GM19043 (cell line): ENCODE results near the gene SEC63.
A peak's percentile ranks its signal among the peaks of the same experiment; 100 is the strongest.
"Not testable (repeated sequence)": the region's sequence is repeated elsewhere in the genome, so short reads cannot be mapped to it uniquely, and the experiment has no call there.

Source experiments
- ATAC-seq: cut with Tn5 transposase; IDR thresholded peaks from one replicate; pipeline ENCODE4 v1.9.1; 2021; ENCODE audit warnings: low read depth; ENCODE audit not compliant: unreplicated experiment

SEC63 gene

GRCh38 chr6:107976155-107976783, 18.3 kb upstream of the SEC63 start:
- ATAC-seq = no peak

- no peak for ATAC-seq
Measured at GRCh38 chr6:107973594-107973993, 15.6 kb upstream of the SEC63 start.

- no peak for ATAC-seq
Measured at GRCh38 chr6:107972413-107973096, 14.5 kb upstream of the SEC63 start.

- no peak for ATAC-seq
Measured at GRCh38 chr6:107971181-107971580, 13.2 kb upstream of the SEC63 start.

- no peak for ATAC-seq
Measured at GRCh38 chr6:107970255-107970654, 12.2 kb upstream of the SEC63 start.

- ATAC-seq = no peak
Measured at GRCh38 chr6:107968081-107968480, 10.1 kb upstream of the SEC63 start.

- ATAC-seq = no peak
Measured at GRCh38 chr6:107965746-107966145, 7.7 kb upstream of the SEC63 start.

GRCh38 chr6:107962723-107963122, 4.7 kb upstream of the SEC63 start:
- no peak for ATAC-seq

- no peak for ATAC-seq
Measured at GRCh38 chr6:107959392-107959791, 1.4 kb upstream of the SEC63 start.

- not testable (repeated sequence) for ATAC-seq
Measured at GRCh38 chr6:107958689-107959362, 818 bp upstream of the SEC63 start.

- ATAC-seq = peak; percentile 14
Measured at GRCh38 chr6:107957308-107957908, 600 bp downstream of the SEC63 start.

GRCh38 chr6:107956586-107957307, 1.3 kb downstream of the SEC63 start:
- ATAC-seq = no peak

- ATAC-seq = no peak
Measured at GRCh38 chr6:107956181-107956580, 1.8 kb downstream of the SEC63 start.

GRCh38 chr6:107953858-107954414, 4.1 kb downstream of the SEC63 start:
- not testable (repeated sequence) for ATAC-seq

GRCh38 chr6:107943626-107944439, 14.2 kb downstream of the SEC63 start:
- ATAC-seq = no peak

- ATAC-seq = no peak
Measured at GRCh38 chr6:107942142-107942541, 15.9 kb downstream of the SEC63 start.

- no peak for ATAC-seq
Measured at GRCh38 chr6:107941627-107942026, 16.4 kb downstream of the SEC63 start.

GRCh38 chr6:107941199-107941598, 16.8 kb downstream of the SEC63 start:
- ATAC-seq = no peak

GRCh38 chr6:107936910-107937292, 21.1 kb downstream of the SEC63 start:
- not testable (repeated sequence) for ATAC-seq
